Neural progenitor cell (in vitro differentiated cells): ENCODE measurements around the gene HMCES. TPM values are rescaled to one million over a fixed set of nuclear protein-coding genes. Genes with fewer than 3 reads are reported as not detected.

ENCODE experiments used
- DNase-seq: peaks from one replicate; pipeline ENCODE4 v3.0.0-alpha.2; 2016; ENCODE audit warnings: low spot score
- H2AFZ ChIP-seq: fragments of 200-600 bp; sonication (generic); replicated peaks from 2 replicates; pipeline ENCODE4 v1.6.1; 2016; ENCODE audit warnings: antibody characterized with exemption
- H3F3A ChIP-seq: fragments of 200-600 bp; sonication (generic); 2 replicates; pipeline ENCODE4 v1.6.1; 2016; ENCODE audit warnings: antibody characterized with exemption, low read depth
- H3K27ac ChIP-seq: fragments of 200-600 bp; sonication (generic); 2 replicates; pipeline ENCODE4 v1.5.1; 2016; ENCODE audit warnings: mild to moderate bottlenecking
- H3K27me3 ChIP-seq: fragments of 200-600 bp; sonication (generic); 2 replicates; pipeline ENCODE4 v1.6.1; 2016; ENCODE audit warnings: mild to moderate bottlenecking, moderate library complexity
- H3K36me3 ChIP-seq: fragments of 200-600 bp; sonication (generic); 2 replicates; pipeline ENCODE4 v1.5.1; 2016
- H3K4me1 ChIP-seq: fragments of 200-600 bp; sonication (generic); 2 replicates; pipeline ENCODE4 v1.6.1; 2016; ENCODE audit warnings: mixed run types
- H3K4me2 ChIP-seq: fragments of 200-600 bp; sonication (generic); 2 replicates; pipeline ENCODE4 v1.6.1; 2016
- H3K4me3 ChIP-seq: fragments of 200-600 bp; sonication (generic); 2 replicates; pipeline ENCODE4 v1.5.1; 2016
- H3K79me2 ChIP-seq: fragments of 200-600 bp; sonication (generic); 2 replicates; pipeline ENCODE4 v1.6.1; 2016; ENCODE audit warnings: low read depth
- H3K9ac ChIP-seq: fragments of 200-600 bp; sonication (generic); 2 replicates; pipeline ENCODE4 v1.6.1; 2016
- H3K9me3 ChIP-seq: fragments of 200-600 bp; sonication (generic); 2 replicates; pipeline ENCODE4 v1.5.1; 2016; ENCODE audit warnings: low read depth
- H4K20me1 ChIP-seq: fragments of 200-600 bp; sonication (generic); 2 replicates; pipeline ENCODE4 v1.6.1; 2016; ENCODE audit warnings: low read depth
- H3K27ac Mint-ChIP-seq: 3 replicates; pipeline ENCODE4 v1.8.0; 2021; ENCODE audit warnings: mixed read lengths
- H3K27me3 Mint-ChIP-seq: 2 replicates; pipeline ENCODE4 v1.8.0; 2022; ENCODE audit warnings: low read depth, mild to moderate bottlenecking, inconsistent platforms, moderate library complexity, mixed read lengths; ENCODE audit not compliant: insufficient read depth
- H3K36me3 Mint-ChIP-seq: 3 replicates; pipeline ENCODE4 v1.8.0; 2021; ENCODE audit warnings: mixed read lengths
- H3K4me1 Mint-ChIP-seq: 3 replicates; pipeline ENCODE4 v1.8.0; 2021; ENCODE audit warnings: mixed read lengths
- H3K4me3 Mint-ChIP-seq: 3 replicates; pipeline ENCODE4 v1.8.0; 2021; ENCODE audit warnings: mild to moderate bottlenecking, moderate library complexity, mixed read lengths
- H3K9me3 Mint-ChIP-seq: 3 replicates; pipeline ENCODE4 v1.8.0; 2020; ENCODE audit warnings: mixed read lengths
- CTCF ChIP-seq: fragments of 200-600 bp; sonication (generic); IDR thresholded peaks from 2 replicates; pipeline ENCODE4 v1.5.1; 2017; ENCODE audit warnings: antibody characterized with exemption, mild to moderate bottlenecking
- EZH2 ChIP-seq: fragments of 200-600 bp; sonication (generic); IDR thresholded peaks from 2 replicates; pipeline ENCODE4 v1.6.1; 2017; ENCODE audit warnings: antibody characterized with exemption, mild to moderate bottlenecking, moderate library complexity
- EZH2phosphoT487 ChIP-seq: fragments of 200-600 bp; sonication (generic); IDR thresholded peaks from 2 replicates; pipeline ENCODE4 v1.6.1; 2017; ENCODE audit warnings: antibody characterized with exemption
- total RNA-seq: library from RNA; depleted of rRNA; stranded (reverse); fragments of >200 nt; gene quantifications from 2 replicates; pipeline ENCODE4 v1.2.3, GENCODE V29; 2015; ENCODE audit warnings: low replicate concordance

HMCES gene
- total RNA-seq, 1 donor from 2014 or later, result 25.1 TPM

- H3K36me3 ChIP-seq, result no peaks in the 10 kb centered on the region
- no peak overlapping the region for H2AFZ ChIP-seq
- H3K9ac ChIP-seq, result no peak overlapping the region
- H3K27me3 ChIP-seq, result no peaks in the 10 kb centered on the region
- DNase-seq, result no peak
- TF ChIP-seq CTCF (no peak), EZH2 (no peak), EZH2phosphoT487 (no peak)
- H3K79me2 ChIP-seq, result peaks cover 22% of the 10 kb centered on the region
- Mint-ChIP-seq H3K27me3 (peaks cover 4% of the 10 kb centered on the region), H3K27ac (peak overlapping the region; percentile 61), H3K4me3 (no peak overlapping the region), H3K4me1 (peaks cover 17% of the 10 kb centered on the region), H3K9me3 (no peaks in the 10 kb centered on the region), H3K36me3 (peaks cover 9% of the 10 kb centered on the region)
- H3K4me2 ChIP-seq, result no peak overlapping the region
- H3K4me3 ChIP-seq, result no peak overlapping the region
- no peak overlapping the region for H3K27ac ChIP-seq
- peaks cover 17% of the 10 kb centered on the region for H3F3A ChIP-seq
- H3K9me3 ChIP-seq, result no peaks in the 10 kb centered on the region
- H4K20me1 ChIP-seq, result peaks cover 3% of the 10 kb centered on the region
- peaks cover 5% of the 10 kb centered on the region for H3K4me1 ChIP-seq
Measured at GRCh38 chr3:129282727-129283327, 4.2 kb downstream of the HMCES start.

- Histone ChIP-seq H3K4me1 (no peaks in the 10 kb centered on the region), H3K9me3 (no peaks in the 10 kb centered on the region), H3F3A (no peaks in the 10 kb centered on the region), H3K9ac (no peak overlapping the region), H2AFZ (no peak overlapping the region), H3K4me3 (no peak overlapping the region), H3K27me3 (no peaks in the 10 kb centered on the region), H3K36me3 (no peaks in the 10 kb centered on the region), H3K4me2 (no peak overlapping the region), H3K27ac (no peak overlapping the region), H3K79me2 (peaks cover 5% of the 10 kb centered on the region), H4K20me1 (no peaks in the 10 kb centered on the region)
- Mint-ChIP-seq H3K27ac (no peak overlapping the region), H3K4me3 (no peak overlapping the region), H3K27me3 (no peaks in the 10 kb centered on the region), H3K4me1 (no peaks in the 10 kb centered on the region), H3K36me3 (peaks cover 12% of the 10 kb centered on the region), H3K9me3 (no peaks in the 10 kb centered on the region)
- no peak for DNase-seq
- TF ChIP-seq CTCF (no peak), EZH2 (no peak), EZH2phosphoT487 (no peak)
Measured at GRCh38 chr3:129286081-129286480, 7.4 kb downstream of the HMCES start.

GRCh38 chr3:129288446-129288845 lies 9.8 kb downstream of the HMCES start:
- Histone ChIP-seq H3K9me3 (no peaks in the 10 kb centered on the region), H3K27ac (no peak overlapping the region), H3K9ac (no peak overlapping the region), H3K79me2 (no peaks in the 10 kb centered on the region), H3K4me1 (no peaks in the 10 kb centered on the region), H3K4me3 (no peak overlapping the region), H3F3A (no peaks in the 10 kb centered on the region), H4K20me1 (no peaks in the 10 kb centered on the region), H3K36me3 (no peaks in the 10 kb centered on the region), H3K4me2 (no peak overlapping the region), H2AFZ (no peak overlapping the region), H3K27me3 (no peaks in the 10 kb centered on the region)
- Mint-ChIP-seq H3K9me3 (no peaks in the 10 kb centered on the region), H3K36me3 (peaks cover 23% of the 10 kb centered on the region), H3K27me3 (no peaks in the 10 kb centered on the region), H3K27ac (no peak overlapping the region), H3K4me1 (no peaks in the 10 kb centered on the region), H3K4me3 (no peak overlapping the region)
- no peak for TF ChIP-seq EZH2phosphoT487
- no peak for TF ChIP-seq EZH2
- no peak for TF ChIP-seq CTCF
- no peak for DNase-seq
